SW480 (cell line): ENCODE results near the gene TLE2.
A peak's percentile ranks its signal among the peaks of the same experiment; 100 is the strongest.

Experiments used
- DNase-seq: peaks from one replicate; pipeline ENCODE4 v3.0.0-alpha.2; 2016; ENCODE audit warnings: low spot score

TLE2 gene

DNA sequence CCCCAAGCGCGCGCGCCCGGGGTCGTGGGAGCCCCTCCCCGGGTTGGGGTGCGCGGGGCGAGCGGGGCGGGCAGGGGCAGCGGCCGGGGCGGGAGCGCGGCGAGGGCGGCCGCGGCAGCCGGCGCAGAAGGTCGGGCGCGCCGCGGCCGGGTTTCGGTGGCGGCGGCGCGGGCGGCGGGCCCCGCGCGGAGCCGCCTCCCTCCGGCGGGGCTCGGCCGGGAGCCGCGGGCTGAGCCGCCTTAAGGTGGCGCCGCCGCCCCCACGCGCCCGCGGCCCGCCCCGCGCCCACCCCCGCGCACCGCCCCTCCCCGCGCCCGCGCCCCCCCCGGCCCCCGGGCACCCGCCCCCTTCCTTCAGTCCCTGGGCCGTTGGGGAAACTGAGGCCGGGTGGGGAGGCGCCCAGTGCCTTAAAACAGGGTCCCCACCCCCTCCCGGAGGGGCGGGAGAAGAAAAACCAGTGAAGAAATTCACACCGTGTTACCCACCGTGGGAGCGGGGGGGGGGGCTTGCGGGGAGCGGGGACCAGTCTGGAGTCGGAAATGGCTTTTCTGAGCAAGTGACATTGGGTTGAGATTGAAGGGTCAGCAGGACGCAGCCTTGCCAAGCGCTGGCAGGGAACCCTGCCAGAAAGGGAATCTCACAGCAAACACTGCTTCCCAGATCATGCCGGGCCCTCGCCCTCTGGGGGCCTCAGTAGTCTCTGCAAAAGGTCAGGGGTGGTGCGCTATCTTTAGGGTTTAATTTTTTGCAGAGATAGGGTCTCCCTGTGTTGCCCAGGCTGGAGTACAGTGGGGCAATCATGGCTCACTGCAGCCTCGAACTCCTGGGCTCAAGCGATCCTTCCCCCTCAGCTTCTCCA, at the start of gene TLE2:
TLE2 (minus strand) TSS at position 216 of the 859 bp plus-strand sequence. CDS start 376 bp downstream, outside the sequence.
- DNase-seq: no peak

DNA sequence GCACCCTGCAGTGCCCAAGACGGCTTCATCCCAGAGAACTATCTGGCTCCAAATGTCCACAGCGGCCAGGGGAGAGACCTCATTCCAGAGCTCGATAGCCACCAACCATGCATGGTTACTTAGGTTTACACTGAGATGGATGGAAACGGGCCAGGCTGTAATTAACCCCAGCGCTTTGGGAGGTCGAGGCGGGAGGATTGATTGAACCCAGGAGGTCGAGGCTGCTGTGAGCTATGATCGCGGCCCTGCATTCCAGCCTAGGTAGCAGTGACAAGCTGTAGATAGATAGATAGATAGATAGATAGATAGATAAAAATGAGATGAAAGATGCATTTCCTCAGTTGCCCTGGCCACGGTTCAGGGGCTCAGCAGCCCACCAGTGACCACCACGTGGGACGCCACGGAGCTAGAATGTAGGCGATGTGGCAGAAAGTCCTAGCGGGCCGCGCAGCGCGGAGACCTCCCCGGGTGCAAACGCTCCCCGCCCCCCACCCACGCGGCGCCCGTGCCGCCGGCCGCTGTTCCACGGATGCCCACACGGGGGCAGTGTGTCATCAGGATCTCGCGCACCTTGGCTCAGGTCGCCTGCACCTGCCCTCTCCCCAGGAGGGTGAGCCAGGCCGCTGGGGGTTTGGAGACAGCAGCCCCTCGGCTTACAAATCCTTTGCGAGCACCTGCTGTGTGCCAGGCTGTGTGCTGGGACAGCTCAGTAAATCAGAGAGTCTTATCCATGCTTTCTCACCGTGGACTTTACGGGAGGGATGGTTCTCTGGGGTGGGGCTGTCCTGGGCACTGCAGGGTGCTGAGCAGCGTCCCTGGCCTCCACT, 46.7 kb upstream of the TLE2 start:
- no peak for DNase-seq

DNA sequence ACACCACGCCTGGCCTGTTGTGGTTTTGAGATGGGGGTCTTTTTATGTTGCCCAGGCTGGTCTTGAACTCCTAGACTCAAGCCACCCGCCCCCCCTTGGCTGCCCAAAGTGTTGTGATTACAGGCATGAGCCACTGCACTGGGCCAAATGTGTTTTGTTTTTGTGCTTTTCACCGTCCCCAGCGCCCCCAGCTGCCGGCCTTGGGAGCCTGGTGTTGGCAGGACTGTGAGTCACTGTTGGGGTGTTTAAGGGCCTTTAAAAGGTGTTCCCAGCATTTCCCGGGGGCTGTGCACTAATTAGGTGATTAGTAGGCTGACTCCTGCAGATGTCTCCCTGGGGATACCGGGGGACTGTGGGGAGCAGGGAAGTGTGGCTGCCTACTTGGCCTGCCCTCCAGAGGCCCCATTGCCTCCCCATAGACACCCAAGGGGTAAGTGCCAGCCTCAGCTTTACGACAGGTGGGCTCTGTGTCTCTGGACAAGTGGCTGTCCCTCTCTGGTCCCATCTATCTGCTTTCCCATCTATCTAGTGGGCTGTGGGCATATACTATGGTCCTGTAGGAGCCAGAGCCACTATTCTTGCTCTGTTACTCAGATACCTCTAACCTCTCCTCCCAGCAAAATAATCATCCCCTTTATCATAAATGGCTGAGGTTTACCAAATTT, 45.0 kb upstream of the TLE2 start:
- no peak for DNase-seq

DNA sequence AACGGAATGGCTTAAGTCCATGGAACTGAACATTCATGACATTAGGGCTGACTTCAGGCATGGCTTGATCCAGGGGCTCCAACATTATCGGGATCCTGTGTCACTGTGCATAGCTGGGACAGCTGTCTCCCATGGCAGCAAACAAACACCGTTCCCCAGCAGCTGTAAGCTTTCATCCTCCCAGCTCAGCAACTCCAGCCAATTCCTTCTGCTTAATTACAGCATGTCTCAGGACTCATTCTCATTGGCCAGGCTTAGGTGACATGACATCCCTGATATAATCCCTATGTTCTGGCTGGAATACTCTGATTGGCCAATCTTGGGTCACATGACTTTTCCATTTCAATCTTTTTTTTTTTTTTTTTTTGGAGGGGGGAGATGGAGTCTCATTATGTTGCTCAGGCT, 44.1 kb upstream of the TLE2 start:
- DNase-seq: peak; percentile 37

DNA sequence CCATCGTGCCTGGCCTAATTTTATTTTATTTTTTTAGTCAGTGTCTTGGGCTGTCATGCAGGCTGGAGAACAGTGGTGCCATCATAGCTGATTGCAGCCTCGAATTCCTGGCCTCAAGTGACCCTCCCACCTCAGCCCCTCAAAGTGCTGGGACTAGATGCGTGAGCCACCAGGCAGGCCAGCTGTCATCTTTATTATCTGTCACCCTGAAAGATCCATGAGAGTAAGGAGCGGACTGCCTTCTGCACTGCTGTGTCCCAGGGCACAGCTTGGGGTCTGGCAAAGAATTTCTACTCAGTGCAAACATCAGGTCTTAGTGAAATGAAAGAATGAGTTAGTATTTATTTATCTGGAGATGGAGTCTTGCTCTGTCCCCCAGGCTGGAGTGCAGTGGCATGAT, 42.7 kb upstream of the TLE2 start:
- no peak for DNase-seq

DNA sequence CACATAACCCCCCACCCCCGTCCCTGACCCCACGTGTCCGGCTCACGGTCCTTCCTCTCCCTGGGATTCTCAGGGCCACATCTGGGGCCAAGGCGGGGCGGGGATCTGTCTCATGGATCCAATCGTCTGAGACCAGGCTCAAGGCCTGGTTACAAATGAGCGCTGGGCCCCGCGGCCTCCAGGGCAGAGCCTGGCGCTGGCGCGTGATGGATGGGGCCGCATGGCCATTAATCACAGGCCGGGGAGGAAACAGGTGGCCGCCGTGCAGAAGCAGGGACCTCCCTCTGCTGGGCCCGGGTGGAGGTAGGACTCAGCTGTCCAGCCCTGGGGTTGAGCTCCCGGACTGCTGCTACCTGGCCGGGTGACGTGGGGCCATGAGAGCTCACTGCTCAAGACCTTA, 39.0 kb upstream of the TLE2 start:
- DNase-seq: no peak

DNA sequence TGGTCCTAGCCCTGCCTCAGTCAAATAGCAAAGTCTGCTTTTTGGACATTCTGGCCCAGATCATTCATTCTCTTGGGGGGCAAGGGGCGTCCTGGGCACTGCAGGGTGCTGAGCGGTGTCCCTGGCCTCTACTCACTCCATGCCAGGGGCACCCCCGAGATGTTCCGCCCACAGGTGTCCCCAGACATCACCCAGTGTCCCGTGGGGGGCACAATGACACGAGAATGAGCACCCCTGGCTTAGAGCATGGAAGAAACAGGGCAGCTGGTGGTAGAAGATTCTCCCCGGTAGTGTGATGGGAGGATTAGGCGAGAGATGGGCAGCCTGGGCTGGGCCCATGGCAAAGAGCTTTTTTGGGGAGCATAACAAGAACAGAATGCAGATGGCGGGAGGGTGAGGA, 38.5 kb upstream of the TLE2 start:
- no peak for DNase-seq

DNA sequence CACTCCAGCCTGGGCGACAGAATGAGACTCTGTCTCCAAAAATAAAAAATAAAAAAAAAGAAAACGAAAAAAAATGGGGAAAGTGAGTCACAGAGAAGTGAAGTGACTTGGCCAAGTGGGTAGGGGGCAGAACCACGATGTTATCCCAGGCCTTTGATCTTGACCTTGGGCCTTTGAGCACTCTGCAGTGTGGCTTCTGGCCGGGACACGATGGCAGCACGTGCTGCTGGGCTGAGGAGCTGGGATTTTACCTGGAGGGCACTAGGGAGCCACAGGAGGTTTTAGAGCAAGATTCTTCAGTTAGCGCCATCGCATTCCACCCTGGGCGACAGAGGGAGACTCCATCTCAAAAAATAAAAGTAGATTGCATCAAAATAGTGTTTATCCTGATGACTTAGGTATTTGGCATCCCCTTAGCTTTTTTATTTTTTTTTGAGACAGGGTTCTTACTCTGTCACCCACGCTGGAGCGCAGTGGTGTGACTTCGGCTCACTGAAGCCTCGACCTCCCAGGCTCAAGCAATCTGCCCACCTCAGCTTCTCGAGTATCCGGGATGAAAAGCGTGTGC, 37.5 kb upstream of the TLE2 start:
- no peak for DNase-seq

DNA sequence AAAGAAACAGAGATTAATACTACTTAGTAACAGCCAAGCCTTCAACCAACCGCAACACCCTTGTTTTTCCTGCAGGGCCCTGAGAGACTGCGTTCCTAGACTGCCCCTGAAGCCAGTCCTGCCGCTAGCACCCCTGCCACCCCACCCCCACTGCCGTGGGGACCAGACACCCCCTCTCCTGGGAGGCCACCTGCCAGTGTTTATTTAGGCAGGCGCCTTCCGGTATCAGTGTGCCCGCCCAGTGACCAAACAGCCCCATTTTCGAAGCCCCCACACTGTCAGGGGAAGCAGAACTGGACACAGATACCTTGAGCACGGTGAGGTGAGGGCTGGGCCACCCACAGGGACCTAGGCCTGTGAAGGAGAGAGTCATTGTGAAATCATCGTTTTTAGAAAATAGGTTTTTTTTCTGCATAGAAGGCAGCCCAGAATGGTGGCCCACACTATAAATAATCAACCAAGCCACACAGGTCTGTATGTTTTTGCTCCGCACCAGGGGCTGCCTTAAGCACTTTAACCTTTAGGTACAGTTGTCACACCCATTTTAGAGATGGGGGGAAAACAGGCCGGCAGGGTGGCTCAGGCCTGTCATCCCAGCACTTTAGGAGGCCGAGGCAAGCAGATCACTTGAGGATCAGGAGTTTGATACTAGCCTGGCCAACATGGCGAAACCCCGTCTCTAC, 36.7 kb upstream of the TLE2 start:
- no peak for DNase-seq

DNA sequence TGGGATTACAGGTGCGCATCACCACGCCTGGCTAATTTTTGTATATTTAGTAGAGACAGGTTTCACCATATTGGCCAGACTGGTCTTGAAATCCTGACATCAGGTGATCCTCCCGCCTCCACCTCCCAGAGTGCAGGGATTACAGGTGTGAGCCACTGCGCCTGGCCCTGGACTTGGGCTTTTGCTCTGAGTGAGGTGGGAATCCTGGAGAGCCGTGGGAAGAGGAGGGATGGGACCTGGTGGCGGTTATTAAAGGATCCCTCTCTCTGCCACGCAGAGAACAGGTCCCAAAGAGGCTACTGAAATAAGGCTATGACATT, 34.9 kb upstream of the TLE2 start:
- DNase-seq: no peak

DNA sequence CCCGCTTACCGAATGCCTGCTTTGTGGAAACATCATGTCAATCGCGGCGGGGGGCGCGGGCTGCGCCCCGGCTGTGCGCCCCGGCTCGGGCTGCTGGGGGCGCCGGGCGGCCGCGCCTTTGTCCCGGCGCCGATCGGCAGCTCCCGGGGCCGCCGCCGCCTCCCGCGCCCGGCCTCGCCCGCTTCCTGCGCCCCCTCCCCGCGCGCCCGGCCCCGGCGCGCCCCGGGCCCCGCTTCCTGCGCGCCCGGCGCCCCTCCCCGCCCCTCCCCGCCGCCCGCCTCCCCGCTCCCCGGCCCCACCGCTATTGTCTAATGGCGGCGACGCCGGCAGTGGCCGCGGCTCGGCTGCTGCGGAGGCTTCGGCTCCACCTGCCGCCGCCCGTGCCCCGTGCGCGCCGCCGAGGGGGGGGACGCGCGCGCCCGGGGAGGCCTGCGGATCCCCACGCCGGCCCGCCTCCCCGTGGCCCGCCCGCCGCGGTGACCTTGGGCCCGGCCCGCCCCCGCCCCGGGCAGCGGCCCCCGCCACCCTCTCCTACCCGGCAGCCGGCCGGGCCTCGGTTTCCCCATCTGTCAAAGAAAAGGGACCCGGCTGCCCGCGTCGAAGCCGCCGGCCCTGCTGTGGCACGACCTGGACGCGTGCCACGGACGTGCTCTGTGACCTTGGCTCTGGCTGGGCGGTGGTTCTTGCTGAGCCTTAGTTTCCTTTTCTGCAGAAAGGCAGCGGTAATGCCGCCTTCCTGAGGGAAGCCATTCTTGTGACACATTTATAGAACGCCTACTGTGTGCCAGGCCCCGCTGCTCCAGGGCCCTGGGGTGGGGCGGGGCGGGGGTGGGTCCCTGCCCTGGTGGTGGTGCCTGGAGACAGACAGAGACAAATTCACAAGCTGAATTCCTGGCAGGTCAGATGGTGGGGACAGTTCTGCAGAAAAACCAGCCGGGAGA, 33.4 kb upstream of the TLE2 start, which contains the start of gene TLE5:
TLE5 (minus strand) TSS at position 331 of the 941 bp plus-strand sequence; CDS start at position 36, 295 bp downstream.
- DNase-seq: no peak

DNA sequence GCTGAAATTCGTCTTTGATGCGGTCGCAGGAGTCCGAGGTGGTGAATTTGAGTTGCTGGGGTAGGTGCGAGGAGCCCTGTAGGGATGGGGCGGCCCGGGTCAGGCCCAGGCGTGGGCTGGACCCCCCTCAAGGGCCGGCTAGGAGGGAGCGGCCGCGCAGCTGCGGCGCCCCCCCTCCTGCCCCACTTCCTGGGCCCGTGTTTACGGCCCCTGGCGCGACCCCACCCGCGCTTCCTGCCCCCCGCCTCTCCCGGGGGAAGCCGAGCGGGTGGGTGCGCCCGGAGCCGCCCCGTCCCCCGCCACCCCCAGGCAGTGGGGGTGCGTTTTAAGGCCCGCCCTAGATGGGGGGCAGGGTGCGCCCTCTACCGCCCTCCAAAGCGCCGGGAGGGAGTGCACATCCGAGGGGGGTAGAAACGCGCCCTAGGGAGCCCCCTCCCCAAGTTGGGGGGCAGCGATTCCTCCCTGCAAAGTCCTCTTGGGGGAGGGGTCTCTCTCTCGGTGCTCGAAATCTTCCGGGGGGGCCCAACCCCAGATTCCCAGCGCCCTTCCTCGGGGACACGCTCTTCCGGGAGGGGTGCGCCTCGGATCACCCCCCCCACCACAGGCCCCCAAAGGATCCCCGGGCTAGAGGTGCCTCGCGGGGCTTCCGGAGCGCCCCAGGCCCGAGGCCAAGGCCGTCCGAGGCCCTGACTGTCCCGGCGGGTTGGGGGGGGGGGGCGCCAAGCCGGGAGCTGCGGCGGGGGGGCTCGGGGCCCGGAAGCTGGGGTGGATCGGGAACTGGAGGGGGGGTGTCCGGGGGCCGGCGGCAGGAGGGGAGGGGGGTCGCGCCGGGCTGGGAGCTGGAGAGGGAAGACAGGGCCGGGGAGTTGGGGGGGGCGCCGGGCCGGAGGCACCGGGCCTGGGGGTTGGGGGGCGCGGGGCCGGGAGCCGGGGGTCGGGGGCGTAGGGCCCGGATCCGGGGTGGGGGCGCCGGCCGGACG, 32.4 kb upstream of the TLE2 start:
- DNase-seq: no peak

DNA sequence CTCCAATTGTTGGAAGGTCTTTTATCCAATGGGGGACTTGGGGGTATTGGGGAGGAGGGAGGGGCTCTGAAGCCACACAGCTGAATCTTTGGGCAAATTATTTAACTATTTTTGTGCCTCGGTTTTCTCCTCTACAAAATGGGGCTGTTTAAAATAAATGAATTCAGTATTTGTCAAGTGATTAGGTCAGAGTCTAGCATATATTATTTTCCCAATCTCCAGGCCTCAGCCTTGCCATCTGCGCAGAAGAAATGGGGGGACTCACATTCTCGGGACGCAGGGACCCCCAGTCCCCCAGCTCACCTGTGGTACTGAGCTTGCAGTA, 31.7 kb upstream of the TLE2 start:
- no peak for DNase-seq

DNA sequence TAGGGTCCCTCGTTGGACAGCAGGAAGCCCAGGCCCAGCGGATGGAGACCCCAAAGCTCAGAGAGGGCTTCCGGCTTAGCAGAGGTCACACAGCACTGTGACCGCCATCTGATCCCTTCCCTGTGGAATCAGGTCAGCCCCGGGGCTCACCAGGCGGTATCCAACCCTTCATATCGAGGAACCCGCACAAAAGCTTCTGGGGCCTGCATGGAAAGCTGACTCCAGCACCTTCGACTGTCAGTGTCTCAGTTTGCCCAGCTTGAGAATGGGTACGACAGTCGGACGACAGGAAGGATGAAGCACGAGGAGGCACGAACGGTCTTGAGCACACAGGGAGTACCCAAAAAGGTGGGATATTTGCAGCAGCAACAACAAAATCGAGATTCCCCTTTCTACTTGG, 30.6 kb upstream of the TLE2 start:
- DNase-seq: no peak

DNA sequence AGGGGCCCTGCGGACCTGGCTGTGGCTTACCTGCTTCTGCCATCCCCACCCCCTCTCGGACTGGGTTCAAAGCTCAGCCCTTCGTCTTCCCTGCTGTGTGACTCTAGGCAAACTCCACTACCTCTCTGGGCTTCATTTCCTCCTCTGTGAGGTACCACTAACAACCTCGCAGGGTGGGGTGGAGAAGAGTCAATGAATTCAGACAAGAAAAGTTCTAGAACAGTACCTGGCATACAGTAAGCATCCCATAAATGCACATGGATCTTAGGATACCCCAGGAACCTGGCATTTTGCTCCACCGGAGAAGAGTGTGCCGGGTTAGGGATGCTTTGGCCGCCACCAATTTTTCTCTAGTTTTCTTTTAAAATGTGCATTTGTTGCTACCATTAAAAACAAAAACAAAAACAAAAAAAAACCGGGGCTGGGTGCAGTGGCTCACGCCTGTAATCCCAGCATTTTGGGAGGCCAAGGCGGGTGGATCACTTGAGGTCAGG, 29.8 kb upstream of the TLE2 start:
- DNase-seq: no peak

DNA sequence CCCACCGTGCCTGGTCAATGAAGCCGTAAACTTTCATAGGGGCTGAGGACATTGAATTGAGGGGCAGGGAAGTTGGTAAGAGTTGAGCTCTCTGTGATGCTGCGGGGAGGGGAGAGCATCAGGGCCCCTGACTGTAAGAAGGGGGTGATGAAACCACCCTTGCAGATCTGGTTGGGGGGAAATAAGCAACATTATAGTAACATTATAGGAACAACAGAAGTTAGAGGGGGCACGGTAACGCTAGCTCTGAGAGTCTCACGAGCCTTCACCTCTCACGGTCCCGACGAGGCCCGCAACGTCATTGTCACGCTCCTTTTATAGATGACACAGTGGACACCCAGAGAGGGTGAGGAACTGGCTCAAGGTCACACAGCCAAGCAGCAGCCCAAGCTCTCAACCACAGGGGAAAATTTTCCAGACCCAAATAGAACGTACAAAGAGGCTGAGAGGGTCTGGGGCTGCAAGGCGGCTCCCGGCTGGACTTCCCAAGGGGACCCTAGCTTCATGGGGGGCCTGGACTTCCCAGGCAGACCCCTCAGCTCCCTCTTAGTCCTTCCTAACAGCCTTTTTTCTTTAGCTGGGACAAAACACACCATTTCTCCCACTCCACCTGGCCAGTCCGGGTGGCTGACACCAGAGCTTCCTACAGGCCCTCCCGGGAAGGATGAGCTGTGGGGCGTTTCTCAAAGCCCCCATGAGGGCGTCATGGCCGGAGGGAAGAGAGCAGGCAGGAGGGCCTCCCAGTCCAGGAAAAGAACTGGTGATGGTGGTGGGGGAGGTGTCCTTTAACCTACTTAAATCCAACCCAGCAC, 29.1 kb upstream of the TLE2 start:
- no peak for DNase-seq

DNA sequence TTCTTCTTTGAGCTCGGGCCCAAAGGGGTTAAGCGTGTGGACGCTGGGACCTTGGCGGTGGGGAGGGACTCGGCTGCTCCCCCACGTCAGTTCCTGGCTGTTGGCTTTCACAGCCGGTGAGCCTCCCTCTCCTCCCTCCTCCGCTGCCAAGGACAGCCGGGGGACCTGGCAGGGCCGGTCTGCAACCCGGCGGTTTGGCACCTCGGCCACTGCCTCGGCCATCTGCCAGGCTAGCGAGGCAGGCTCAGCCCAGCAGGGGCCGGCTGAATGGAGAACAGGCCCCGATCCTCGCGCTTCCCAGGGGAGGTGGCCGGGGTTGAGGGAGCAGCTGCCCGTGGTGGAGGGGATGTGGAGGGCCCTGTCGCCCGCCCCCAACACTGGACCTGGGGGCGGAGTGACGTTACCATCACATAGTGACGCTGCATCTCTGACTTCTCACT, 28.2 kb upstream of the TLE2 start:
- no peak for DNase-seq

DNA sequence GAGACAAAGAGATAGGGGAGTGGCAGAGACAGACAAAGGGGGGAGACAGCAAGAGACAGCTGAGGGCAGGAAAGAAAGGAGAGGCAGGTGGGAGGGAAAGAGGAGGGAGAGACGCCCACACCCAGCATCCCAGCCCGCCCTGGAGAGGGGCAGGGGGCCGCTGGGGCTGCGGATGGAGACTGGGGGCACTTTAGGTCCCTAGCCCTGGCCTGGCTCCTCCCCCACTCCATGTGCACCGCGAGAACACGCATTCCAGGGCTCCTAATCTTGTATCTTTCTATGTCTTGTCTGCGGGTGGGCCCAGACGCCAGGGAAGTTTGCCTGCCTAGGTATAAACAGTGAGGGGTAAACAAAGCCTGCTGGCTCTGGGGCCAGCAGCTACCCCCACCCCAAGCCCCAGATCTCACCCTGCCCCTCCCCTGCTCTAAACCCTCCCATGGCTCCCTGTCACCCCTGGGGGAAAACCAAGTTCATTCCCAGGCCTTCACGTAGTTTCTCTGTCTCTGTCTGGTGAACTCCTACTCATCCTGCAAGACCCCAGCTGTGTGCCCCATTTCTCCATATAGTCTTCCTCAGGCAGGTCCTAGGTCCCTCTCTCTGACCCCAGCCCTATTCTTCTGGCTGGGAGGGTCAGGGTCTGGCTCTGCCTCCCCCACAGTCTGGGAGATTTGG, 27.5 kb upstream of the TLE2 start:
- no peak for DNase-seq
